MM.1S (cell line): Measurements from ENCODE around the gene AK8.

Experiments used
- CTCF ChIP-seq: fragments of 300-600 bp; sonication (generic); IDR thresholded peaks from 2 replicates; pipeline ENCODE4 v1.5.1; 2016; ENCODE audit warnings: antibody characterized with exemption, low read length, mixed read lengths
- EZH2 ChIP-seq: fragments of 300-600 bp; sonication (generic); optimal IDR thresholded peaks from 2 replicates; pipeline ENCODE3; 2017; ENCODE audit warnings: low read depth, mild to moderate bottlenecking, antibody characterized with exemption, low read length, mixed read lengths

- TF ChIP-seq CTCF: no peak
- no peak for TF ChIP-seq EZH2
These were observed 152.8 kb downstream of the AK8 start for GRCh38 chr9:132725306-132725705.
